ENCODE measurements around the gene RAP1GDS1.

DNA sequence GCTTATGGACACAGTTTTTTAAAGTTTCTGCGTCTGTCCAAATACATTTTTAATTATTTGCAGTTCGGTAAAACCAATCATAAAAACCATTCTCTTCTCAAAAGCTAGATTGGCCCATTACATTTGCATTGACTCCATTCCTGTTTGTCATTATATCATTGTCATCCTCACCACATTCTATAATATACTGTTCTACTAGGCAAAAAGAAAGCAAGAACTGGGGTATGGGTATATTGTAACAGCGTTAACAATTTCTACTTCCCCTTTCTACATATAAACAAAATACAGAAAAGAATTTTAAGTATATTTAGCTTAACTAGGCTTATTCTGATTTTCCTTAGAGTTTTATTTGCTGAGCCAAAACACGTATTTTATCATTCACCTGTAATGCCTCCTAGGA is 91.8 kb downstream of the RAP1GDS1 start:
- TF ChIP-seq, protein P1, sequence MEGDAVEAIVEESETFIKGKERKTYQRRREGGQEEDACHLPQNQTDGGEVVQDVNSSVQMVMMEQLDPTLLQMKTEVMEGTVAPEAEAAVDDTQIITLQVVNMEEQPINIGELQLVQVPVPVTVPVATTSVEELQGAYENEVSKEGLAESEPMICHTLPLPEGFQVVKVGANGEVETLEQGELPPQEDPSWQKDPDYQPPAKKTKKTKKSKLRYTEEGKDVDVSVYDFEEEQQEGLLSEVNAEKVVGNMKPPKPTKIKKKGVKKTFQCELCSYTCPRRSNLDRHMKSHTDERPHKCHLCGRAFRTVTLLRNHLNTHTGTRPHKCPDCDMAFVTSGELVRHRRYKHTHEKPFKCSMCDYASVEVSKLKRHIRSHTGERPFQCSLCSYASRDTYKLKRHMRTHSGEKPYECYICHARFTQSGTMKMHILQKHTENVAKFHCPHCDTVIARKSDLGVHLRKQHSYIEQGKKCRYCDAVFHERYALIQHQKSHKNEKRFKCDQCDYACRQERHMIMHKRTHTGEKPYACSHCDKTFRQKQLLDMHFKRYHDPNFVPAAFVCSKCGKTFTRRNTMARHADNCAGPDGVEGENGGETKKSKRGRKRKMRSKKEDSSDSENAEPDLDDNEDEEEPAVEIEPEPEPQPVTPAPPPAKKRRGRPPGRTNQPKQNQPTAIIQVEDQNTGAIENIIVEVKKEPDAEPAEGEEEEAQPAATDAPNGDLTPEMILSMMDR (conservative IDR thresholded peaks at IDR 0.05), result no peak
- TF ChIP-seq ZFX (IDR thresholded peaks at IDR 0.05), result no peak
